T47D (cell line): ENCODE data around the gene MYCN.

Source experiments
- DNase-seq, 2 experiments: peaks; one replicate each; pipeline versions ENCODE4 v3.0.0 to v3.0.0-alpha.2; 2011 to 2012; ENCODE audit warnings: low read depth in 1 of 2, low spot score in 1 of 2
- JUND ChIP-seq: IDR thresholded peaks from 2 replicates; pipeline ENCODE4 v1.6.1; 2012; ENCODE audit warnings: low read depth
- in situ Hi-C: cut with HindIII; loops from 2 replicates; pipeline ENCODE4 v1.10.0; 2016; ENCODE audit warnings: low sequenced_read_pairs, low pct_unique_long_range_greater_than_20kb

The MYCN gene

GRCh38 chr2:15929861-15930260, 10.5 kb upstream of the MYCN start:
- in situ Hi-C loops: no loop called here
- DNase-seq: no peak
- no peak for TF ChIP-seq JUND

- no peak for TF ChIP-seq JUND
- DNase-seq: no peak
- in situ Hi-C loops: no loop called here
Measured at GRCh38 chr2:15930589-15931318, 9.6 kb upstream of the MYCN start.

- in situ Hi-C loops: no loop called here
- no peak for TF ChIP-seq JUND
Measured at GRCh38 chr2:15931319-15931890, 8.9 kb upstream of the MYCN start.

GRCh38 chr2:15931950-15932349, 8.4 kb upstream of the MYCN start:
- in situ Hi-C loops: no loop called here

More at GRCh38 chr2:15931319-15931890, 8.9 kb upstream of the MYCN start:
- DNase-seq: no peak

GRCh38 chr2:15932394-15933183, 7.8 kb upstream of the MYCN start:
- TF ChIP-seq JUND: no peak
- in situ Hi-C loops: no loop called here
- no peak for DNase-seq

More at GRCh38 chr2:15931950-15932349, 8.4 kb upstream of the MYCN start:
- TF ChIP-seq JUND: no peak
- DNase-seq: no peak

- in situ Hi-C loops: no loop called here
- TF ChIP-seq JUND: no peak
- no peak for DNase-seq
Measured at GRCh38 chr2:15933184-15933845, 7.0 kb upstream of the MYCN start.

GRCh38 chr2:15934291-15934945, 5.9 kb upstream of the MYCN start:
- in situ Hi-C loops: no loop called here
- no peak for TF ChIP-seq JUND
- no peak for DNase-seq

- in situ Hi-C loops: no loop called here
- DNase-seq: no peak
- no peak for TF ChIP-seq JUND
Measured at GRCh38 chr2:15935189-15935588, 5.2 kb upstream of the MYCN start.

GRCh38 chr2:15935675-15936074, 4.7 kb upstream of the MYCN start:
- in situ Hi-C loops: no loop called here
- no peak for TF ChIP-seq JUND
- no peak for DNase-seq

- in situ Hi-C loops: no loop called here
- no peak for TF ChIP-seq JUND
- no peak for DNase-seq
Measured at GRCh38 chr2:15936277-15937104, 3.9 kb upstream of the MYCN start.

- TF ChIP-seq JUND: no peak
- in situ Hi-C loops: no loop called here
- DNase-seq: no peak
Measured at GRCh38 chr2:15937105-15937881, 3.1 kb upstream of the MYCN start.
